Subcutaneous abdominal adipose tissue (tissue), 5 donors: Measurements from ENCODE around the gene BORCS8.
"Not testable (repeated sequence)": the region's sequence is repeated elsewhere in the genome, so short reads cannot be mapped to it uniquely, and the experiment has no call there.

Experiments used
- H3K27ac ChIP-seq: one replicate; pipeline ENCODE4 v1.7.0; 2013; ENCODE audit warnings: low read depth, mild to moderate bottlenecking, inconsistent platforms, low read length, moderate library complexity
- H3K27me3 ChIP-seq, 5 donors: one replicate each; pipeline ENCODE4 v1.7.0; 2013; ENCODE audit warnings: low read length in 5 of 5, inconsistent platforms in 1 of 5; ENCODE audit not compliant: control insufficient read depth in 5 of 5, insufficient read depth in 4 of 5
- H3K36me3 ChIP-seq, 5 donors: one replicate each; pipeline ENCODE4 v1.7.0; 2013; ENCODE audit warnings: low read length in 5 of 5; ENCODE audit not compliant: control insufficient read depth in 5 of 5, insufficient read depth in 5 of 5
- H3K4me1 ChIP-seq, 5 donors: one replicate each; pipeline ENCODE4 v1.7.0; 2013; ENCODE audit warnings: low read length in 5 of 5, mild to moderate bottlenecking in 3 of 5, moderate library complexity in 1 of 5; ENCODE audit not compliant: control insufficient read depth in 5 of 5, insufficient read depth in 5 of 5
- H3K4me3 ChIP-seq, 5 donors: one replicate each; pipeline ENCODE4 v1.7.0; 2013; ENCODE audit warnings: low read length in 5 of 5, low read depth in 1 of 5
- H3K9ac ChIP-seq, 5 donors: one replicate each; pipeline ENCODE4 v1.7.0; 2013; ENCODE audit warnings: low read length in 5 of 5, mild to moderate bottlenecking in 4 of 5, moderate library complexity in 3 of 5
- H3K9me3 ChIP-seq, 5 donors: one replicate each; pipeline ENCODE4 v1.7.0; 2013; ENCODE audit warnings: low read length in 5 of 5; ENCODE audit not compliant: control insufficient read depth in 5 of 5
- donor health status: healthy.
- donor health status: healthy.
- donor health status: healthy.
- donor health status: healthy.
- donor health status: healthy.

BORCS8 gene

DNA sequence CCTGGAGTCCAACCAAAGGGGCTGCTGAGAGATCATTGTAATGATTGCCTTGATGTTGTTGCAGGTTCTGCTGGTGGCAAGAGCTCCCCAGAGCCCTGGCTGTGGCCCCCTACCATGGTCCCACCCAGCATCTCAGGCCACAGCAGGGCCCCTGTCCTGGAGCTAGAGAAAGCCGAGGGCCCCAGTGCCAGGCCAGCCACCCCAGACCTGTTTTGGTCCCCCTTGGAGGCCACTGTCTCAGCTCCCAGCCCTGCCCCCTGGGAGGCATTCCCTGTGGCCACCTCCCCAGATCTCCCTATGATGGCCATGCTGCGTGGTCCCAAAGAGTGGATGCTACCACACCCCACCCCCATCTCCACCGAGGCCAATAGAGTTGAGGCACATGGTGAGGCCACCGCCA, 35.3 kb upstream of the BORCS8 start:
- no peak overlapping the region for H3K27ac ChIP-seq
- H3K27me3 ChIP-seq, result peaks cover 24 to 49% (median 40%) of the 10 kb centered on the region in 5 donors
- H3K9me3 ChIP-seq, result no peaks in the 10 kb centered on the region
- no peak overlapping the region for H3K9ac ChIP-seq
- H3K4me3 ChIP-seq, result no peak overlapping the region
- H3K36me3 ChIP-seq, result no peaks in the 10 kb centered on the region
- peaks cover 0 to 10% (median 7%) of the 10 kb centered on the region in 5 donors for H3K4me1 ChIP-seq

DNA sequence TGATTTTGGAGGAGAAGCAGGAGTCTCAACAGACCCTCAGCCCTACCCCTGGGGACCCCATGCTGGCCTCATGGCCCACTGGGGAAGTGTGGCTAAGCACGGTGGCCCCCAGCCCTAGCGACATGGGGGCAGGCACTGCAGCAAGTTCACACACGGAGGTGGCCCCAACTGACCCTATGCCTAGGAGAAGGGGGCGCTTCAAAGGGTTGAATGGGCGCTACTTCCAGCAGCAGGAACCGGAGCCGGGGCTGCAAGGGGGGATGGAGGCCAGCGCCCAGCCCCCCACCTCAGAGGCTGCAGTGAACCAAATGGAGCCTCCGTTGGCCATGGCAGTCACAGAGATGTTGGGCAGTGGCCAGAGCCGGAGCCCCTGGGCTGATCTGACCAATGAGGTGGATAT, 34.7 kb upstream of the BORCS8 start:
- Histone ChIP-seq H3K9ac (no peak overlapping the region), H3K4me1 (peaks cover 0 to 10% (median 7%) of the 10 kb centered on the region in 5 donors), H3K4me3 (no peak overlapping the region), H3K36me3 (no peaks in the 10 kb centered on the region), H3K27ac (no peak overlapping the region), H3K27me3 (peaks cover 24 to 46% (median 40%) of the 10 kb centered on the region in 5 donors), H3K9me3 (no peaks in the 10 kb centered on the region)

DNA sequence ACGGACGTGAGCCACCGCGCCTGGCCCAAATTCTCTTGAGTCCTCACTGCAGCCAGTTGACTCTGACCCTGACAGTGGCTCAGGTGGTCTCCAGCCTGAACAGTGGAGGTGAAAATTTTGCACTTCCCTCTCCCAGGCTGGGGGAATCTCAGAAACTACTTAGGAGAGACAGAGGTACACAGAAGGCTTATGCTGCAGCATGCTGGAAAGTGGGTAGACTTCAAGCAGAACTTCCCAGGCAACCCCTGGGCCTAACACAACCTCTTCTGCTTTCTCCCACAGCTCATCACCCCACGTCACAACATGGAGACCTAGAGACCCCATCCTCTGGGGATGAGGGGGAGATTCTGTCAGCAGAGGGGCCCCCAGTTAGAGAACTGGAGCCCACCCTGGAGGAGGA, 34.3 kb upstream of the BORCS8 start:
- no peak overlapping the region for H3K9ac ChIP-seq
- no peak overlapping the region for H3K27ac ChIP-seq
- peaks cover 24 to 46% (median 40%) of the 10 kb centered on the region in 5 donors for H3K27me3 ChIP-seq
- no peak overlapping the region for H3K4me3 ChIP-seq
- H3K36me3 ChIP-seq, result no peaks in the 10 kb centered on the region
- H3K4me1 ChIP-seq, result peaks cover 0 to 10% (median 7%) of the 10 kb centered on the region in 5 donors
- no peaks in the 10 kb centered on the region for H3K9me3 ChIP-seq

DNA sequence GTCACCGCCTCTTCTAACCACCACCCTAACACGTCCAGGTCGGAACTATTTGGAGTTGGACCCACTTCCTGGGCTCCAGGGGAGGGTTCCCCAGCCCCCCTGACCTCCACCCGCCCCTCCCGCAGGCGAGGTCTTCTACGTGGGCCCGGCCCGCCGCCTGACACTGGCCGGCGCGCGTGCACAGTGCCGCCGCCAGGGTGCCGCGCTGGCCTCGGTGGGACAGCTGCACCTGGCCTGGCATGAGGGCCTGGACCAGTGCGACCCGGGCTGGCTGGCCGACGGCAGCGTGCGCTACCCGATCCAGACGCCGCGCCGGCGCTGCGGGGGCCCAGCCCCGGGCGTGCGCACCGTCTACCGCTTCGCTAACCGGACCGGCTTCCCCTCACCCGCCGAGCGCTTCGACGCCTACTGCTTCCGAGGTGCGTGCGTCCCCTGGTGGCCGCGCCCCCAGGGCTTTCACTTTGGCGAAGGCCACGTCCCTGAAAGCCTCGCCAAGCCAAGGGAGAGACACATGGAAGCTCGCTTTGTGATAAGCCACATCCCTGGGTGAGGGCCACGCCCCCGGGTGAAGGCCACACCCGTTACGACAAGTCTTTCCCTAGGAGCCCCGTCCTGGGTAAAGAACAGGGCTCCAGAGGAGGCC, 33.0 kb upstream of the BORCS8 start:
- H3K27me3 ChIP-seq, result peaks cover 24 to 46% (median 40%) of the 10 kb centered on the region in 5 donors
- no peaks in the 10 kb centered on the region for H3K36me3 ChIP-seq
- no peak overlapping the region for H3K27ac ChIP-seq
- no peaks in the 10 kb centered on the region for H3K9me3 ChIP-seq
- no peak overlapping the region for H3K9ac ChIP-seq
- H3K4me1 ChIP-seq, result peaks cover 0 to 10% (median 7%) of the 10 kb centered on the region in 5 donors
- H3K4me3 ChIP-seq, result peak overlapping the region in 4 of 5 donors; percentile 44 to 64 (median 55)

DNA sequence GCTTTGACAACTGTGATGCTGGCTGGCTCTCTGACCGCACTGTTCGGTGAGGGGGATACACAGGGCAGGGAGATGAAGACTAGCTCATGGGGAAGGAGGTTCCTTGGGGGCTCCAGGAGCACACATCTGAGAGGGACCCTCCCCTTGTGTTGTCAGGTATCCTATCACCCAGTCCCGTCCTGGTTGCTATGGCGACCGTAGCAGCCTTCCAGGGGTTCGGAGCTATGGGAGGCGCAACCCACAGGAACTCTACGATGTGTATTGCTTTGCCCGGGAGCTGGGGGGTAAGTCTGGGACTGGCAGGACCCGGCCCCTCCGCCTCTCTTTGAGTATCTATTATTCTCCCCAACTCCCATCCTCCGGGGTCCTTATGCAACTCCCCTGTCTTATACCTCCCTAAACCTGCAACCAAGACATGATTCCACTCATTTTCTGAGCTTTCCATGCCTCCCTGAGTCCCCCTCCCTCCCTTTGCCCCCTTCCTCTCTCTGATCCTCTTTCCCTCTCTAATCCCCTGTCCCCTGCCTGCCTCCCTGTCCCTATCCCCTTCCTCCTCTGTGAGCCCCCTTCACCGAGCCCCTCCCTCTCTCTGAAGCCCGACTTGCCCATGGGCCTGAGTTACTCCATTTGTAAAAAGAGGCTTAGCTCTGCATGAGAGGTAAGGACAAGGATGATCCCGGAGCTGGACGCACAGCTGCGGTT, 32.3 kb upstream of the BORCS8 start:
- H3K36me3 ChIP-seq, result no peaks in the 10 kb centered on the region
- H3K27me3 ChIP-seq, result peaks cover 24 to 46% (median 40%) of the 10 kb centered on the region in 5 donors
- no peak overlapping the region for H3K27ac ChIP-seq
- peak overlapping the region in 2 of 5 donors; percentile 53 to 64 for H3K4me3 ChIP-seq
- no peak overlapping the region for H3K9ac ChIP-seq
- peaks cover 0 to 10% (median 7%) of the 10 kb centered on the region in 5 donors for H3K4me1 ChIP-seq
- no peaks in the 10 kb centered on the region for H3K9me3 ChIP-seq

DNA sequence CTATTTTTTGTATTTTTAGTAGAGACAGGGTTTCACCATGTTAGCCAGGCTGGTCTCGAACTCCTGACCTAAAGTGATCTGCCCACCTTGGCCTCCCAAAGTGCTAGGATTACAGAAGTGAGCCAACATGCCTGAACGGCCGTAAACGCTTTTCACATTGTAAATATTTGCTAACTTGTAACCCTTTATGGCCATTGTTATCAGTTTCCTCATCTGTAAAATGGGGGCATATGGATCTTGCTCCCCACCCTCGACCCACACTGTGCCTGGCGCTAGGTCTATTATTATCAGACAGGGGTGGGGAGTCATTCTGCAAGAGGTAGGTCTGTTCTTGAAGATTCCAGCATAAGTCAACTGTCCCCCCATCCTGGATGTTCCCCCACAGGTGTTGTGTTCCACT, 31.7 kb upstream of the BORCS8 start:
- Histone ChIP-seq H3K4me1 (peaks cover 0 to 10% (median 7%) of the 10 kb centered on the region in 5 donors), H3K4me3 (no peak overlapping the region), H3K27ac (no peak overlapping the region), H3K9me3 (no peaks in the 10 kb centered on the region), H3K9ac (no peak overlapping the region), H3K27me3 (peaks cover 24 to 45% (median 40%) of the 10 kb centered on the region in 5 donors), H3K36me3 (no peaks in the 10 kb centered on the region)

DNA sequence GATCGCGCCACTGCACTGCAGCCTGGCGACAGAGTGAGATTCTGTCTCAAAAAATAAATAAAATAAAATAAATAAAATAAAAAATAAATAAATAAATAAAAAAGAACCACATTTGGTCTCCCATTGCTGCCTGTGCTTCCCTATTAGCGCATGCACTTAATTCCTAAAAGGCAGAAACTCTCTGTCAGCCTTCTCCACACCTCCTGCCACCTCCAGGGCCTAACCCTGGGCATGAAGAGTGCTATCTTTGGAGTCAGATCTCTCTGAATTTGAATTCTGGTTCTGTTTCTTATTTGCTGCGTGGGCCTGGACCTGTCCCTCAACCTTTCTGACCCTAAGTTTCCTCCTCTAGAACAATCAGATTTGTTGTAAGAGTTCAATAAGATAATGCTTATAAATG, 31.1 kb upstream of the BORCS8 start:
- Histone ChIP-seq H3K27ac (no peak overlapping the region), H3K9me3 (no peaks in the 10 kb centered on the region), H3K9ac (no peak overlapping the region), H3K27me3 (peaks cover 24 to 39% (median 35%) of the 10 kb centered on the region in 5 donors), H3K36me3 (no peaks in the 10 kb centered on the region), H3K4me3 (no peak overlapping the region), H3K4me1 (peaks cover 0 to 10% (median 7%) of the 10 kb centered on the region in 5 donors)

DNA sequence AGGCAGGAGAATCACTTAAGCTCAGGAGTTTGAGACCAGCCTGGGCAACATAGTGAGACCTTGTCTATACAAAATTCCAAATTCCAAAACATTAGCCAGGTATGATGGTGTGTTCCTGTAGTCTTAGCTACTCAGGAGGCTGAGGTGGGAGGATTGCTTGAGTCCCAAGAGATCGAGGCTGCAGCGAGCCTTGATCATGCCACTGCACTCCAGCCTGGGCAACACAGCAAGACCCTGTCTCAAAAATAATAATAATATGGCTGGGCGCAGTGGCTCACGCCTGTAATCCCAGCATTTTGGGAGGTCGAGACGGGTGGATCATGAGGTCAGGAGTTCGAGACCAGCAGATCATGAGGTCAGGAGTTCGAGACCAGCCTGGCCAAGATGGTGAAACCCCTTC, 29.0 kb upstream of the BORCS8 start:
- H3K4me3 ChIP-seq, H3K9ac ChIP-seq, H3K27ac ChIP-seq, H3K9me3 ChIP-seq, H3K4me1 ChIP-seq, H3K36me3 ChIP-seq: not testable (repeated sequence)
- H3K27me3 ChIP-seq, result peaks cover 8 to 21% (median 17%) of the 10 kb centered on the region in 5 donors

DNA sequence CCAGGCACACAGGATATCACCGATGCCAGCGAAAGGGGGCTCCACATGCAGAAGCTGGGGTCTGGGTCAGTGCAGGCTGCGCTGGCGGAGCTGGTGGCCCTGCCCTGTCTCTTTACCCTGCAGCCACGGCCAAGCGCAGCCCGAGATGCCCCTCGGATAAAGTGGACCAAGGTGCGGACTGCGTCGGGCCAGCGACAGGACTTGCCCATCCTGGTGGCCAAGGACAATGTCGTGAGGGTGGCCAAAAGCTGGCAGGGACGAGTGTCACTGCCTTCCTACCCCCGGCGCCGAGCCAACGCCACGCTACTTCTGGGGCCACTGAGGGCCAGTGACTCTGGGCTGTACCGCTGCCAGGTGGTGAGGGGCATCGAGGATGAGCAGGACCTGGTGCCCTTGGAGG, 27.0 kb upstream of the BORCS8 start:
- Histone ChIP-seq H3K9ac (no peak overlapping the region), H3K4me1 (no peaks in the 10 kb centered on the region), H3K9me3 (peaks cover 0 to 5% (median 0%) of the 10 kb centered on the region in 5 donors), H3K27me3 (peaks cover under 1 to 21% (median 12%) of the 10 kb centered on the region in 5 donors), H3K36me3 (no peaks in the 10 kb centered on the region), H3K4me3 (no peak overlapping the region), H3K27ac (no peak overlapping the region)

DNA sequence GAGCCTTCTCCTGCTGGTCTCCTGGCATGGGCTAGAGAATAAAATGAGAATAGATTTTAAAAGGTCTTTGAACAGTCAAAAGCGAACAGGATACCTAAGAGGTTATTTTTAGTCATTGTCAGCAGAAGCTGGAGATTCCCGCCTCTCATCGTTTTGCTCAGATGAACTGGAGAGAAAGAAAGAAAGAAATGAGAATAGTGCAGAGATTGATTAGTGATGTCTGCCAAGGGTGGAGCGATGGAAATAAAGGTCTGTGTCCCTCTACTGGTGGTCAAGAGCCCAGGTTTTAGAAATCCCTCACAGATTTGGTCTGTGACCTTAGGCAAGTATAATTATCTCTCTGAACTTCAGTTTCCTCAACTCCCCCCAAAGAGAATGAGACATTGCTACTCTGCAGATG, 25.1 kb upstream of the BORCS8 start:
- H3K27me3 ChIP-seq, result peaks cover 10 to 39% (median 27%) of the 10 kb centered on the region in 5 donors
- no peaks in the 10 kb centered on the region for H3K36me3 ChIP-seq
- H3K27ac ChIP-seq, result no peak overlapping the region
- no peaks in the 10 kb centered on the region for H3K4me1 ChIP-seq
- H3K4me3 ChIP-seq, result no peak overlapping the region
- no peak overlapping the region for H3K9ac ChIP-seq
- H3K9me3 ChIP-seq, result peaks cover 0 to 5% (median 2%) of the 10 kb centered on the region in 5 donors
